Stimulated activated CD4-positive, alpha-beta T cell treated with anti-CD3 and anti-CD28 coated beads, Interleukin-1b, Interleukin-23, amount 100 ng/mL, for 1 hour (primary cell): ENCODE results near the gene ADGRA1.

Experiments used
- DNase-seq, 2 donors: peaks; one replicate each; pipeline ENCODE4 v3.0.0-alpha.2; 2020; ENCODE audit warnings: low read depth in 2 of 2

The ADGRA1 gene

GRCh38 chr10:133076274-133077038 lies 11.3 kb upstream of the ADGRA1 start:
- DNase-seq = no peak

- DNase-seq = no peak
Measured at GRCh38 chr10:133079836-133080682, 7.7 kb upstream of the ADGRA1 start.

GRCh38 chr10:133080683-133081040 lies 7.1 kb upstream of the ADGRA1 start:
- DNase-seq = no peak

DNA sequence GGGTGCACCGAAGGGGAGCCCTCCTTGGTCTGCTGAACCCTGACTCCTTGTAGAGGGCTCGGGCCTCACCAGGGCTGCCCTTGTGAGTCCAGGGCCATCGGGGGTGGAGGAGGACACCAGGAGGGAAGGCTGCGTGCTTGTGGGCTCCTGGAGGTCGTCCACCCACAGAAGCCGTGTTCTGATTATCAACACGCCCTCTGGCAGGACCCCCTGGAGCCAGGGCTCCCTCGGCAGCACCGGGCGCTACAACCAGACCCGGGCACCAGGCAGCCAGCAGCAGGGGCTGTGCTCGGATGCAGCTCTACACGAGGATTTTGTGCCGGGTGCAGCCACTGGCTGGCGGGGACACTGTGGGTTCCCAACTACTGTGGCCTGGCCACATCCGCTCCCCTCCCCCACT lies 6.1 kb upstream of the ADGRA1 start:
- no peak for DNase-seq

GRCh38 chr10:133082685-133083421 lies 4.9 kb upstream of the ADGRA1 start:
- no peak for DNase-seq

GRCh38 chr10:133083422-133084100 lies 4.2 kb upstream of the ADGRA1 start:
- DNase-seq = no peak

DNA sequence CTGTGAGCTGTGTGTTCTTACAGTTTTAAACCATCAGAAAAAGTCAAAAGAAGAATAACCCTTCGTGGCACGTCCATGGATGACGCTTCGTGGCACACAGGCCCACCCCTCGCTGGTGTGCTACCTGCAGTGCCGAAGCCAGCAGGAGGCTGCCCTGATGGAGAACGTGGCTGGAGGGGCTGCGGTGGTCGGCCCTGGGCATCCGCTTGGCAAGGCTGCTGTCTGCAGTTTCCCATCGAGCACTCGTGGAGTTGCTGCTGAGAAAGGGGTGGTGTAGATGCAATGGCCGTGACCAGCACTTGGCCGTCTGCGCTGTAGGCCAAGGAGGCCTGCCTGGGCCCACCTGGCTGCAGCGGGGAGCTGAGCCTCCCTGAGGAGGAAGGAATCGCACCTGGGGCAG lies 3.2 kb upstream of the ADGRA1 start:
- no peak for DNase-seq

GRCh38 chr10:133085251-133086125 lies 2.2 kb upstream of the ADGRA1 start:
- no peak for DNase-seq

DNA sequence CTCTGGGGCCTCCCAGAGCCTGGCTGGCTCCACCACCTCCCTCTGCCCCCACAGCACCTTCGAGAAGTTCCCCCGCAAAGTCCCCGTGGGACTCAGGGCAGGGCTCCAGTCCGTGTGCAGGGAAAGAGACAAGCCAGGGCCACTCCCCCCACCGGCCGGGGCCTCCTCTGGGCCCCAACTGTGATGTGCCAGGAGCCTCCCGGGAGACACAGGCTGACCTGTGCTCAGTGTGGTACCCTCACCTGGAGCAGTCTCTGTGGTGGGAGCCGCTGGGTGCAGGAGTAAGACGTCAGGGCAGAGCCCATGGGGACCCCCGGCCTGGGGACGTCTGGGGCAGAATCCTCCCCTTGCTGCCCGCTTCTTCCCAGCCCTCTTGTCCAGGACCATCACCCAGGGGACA lies 1.5 kb upstream of the ADGRA1 start:
- no peak for DNase-seq

DNA sequence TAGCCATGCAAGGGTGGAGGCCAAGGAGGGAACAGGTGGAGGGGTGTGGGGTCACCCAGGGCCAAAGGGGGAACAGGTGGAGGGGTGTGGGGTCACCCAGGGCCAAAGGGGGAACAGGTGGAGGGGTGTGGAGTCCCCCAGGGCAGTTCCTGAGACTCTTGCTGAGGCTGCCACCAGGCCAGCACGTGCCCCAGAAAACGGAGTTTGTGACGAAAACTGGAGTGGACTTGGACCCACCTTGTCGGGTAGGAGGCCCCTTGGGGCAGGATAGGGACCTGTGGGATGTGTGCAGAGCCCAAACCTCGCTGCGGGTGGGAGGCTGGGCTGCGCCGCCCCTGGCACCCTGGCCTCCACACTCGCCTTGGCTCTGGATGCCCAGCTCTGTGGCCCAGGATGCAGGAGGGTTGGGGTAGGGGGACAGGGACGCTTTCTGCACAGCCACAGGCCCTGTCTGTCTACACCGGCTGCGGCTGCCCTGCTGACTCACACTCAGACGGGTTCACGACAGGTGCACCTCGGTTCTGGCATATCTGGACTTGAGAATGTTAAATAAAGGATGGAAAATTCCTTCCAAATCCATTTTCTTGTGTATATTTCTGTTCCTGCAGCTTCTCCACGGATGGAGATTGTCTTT lies 562 bp upstream of the ADGRA1 start:
- no peak for DNase-seq

DNA sequence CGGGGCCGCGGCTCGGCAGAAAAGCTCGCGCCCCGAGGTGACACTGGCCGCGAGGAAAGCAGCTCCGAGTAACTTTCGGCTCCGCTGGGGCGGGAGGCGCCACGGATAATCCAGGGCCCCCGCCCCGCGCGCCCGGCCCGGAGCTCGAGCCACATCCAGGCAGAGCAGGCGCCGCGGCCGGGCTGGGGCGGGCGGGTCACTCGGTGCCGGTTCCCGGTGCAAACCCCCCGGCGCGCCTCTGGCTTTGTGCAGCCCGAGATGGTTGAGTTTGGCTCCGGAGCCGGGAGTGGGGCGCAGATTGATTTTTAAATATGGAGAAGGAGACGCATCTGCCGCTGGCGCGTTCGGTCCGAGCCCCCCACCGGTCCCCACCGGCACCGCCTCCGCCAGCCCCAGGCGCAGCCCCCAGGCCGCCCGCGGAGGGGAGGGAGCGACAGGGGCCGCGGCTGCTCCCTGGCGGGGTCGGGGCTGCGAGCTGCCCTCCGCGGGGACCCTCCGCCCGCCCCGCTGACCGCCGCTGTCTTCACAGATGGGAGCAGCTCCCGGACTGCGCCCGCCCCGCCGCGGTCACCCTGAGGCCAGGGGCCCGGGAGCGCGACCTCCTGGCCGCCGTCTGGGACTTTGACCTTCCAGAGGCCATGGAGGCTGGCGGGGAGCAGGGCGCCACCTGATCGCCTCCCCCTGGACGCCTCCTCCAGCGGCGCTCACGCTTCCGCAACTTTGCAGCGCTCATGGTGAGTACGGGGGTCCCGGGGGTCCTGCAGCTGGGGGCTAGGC lies 643 bp downstream of the ADGRA1 start:
- DNase-seq = no peak

- no peak for DNase-seq
Measured at GRCh38 chr10:133088956-133089800, 1.5 kb downstream of the ADGRA1 start.

DNA sequence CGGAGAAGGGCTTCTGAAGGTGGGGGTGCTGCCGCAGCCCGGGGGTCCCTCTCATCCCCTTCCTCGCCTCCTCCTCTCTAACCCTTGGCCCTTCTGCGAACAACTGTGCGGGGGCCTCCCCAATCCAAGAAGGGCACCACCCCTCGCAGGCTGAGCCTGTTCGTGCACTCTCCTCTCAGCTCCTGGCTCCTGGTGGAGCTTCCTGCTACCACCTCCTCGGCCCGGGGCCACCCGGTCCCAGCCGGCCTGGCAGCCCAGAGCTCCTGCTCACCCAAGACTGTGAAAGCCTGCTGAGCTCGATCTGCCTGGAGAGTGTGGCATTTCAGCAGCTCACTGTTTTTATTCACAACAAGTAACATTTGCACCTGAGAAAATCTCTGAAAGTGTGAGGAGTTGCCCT lies 2.4 kb downstream of the ADGRA1 start:
- DNase-seq = no peak

GRCh38 chr10:133090654-133091053 lies 2.9 kb downstream of the ADGRA1 start:
- DNase-seq = no peak

DNA sequence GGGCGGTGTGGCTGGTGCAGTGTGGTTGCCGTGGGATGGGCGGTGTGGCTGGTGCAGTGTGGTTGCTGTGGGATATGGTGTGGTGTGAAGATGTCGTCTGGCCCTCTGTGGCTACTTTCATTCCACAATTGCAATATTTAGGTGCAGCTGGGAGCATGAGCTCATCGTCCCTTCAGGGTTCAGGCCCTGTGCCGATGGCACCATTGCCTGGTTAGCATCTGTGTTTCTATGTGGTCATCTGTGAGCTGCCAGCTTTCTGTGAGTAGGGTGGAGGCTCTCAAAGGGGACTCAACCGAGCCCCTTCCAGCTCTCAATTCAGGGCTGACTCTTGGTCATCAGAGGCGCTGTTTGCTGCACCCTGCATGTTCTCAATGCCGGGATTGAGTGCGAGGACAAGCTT lies 3.6 kb downstream of the ADGRA1 start:
- DNase-seq = no peak

DNA sequence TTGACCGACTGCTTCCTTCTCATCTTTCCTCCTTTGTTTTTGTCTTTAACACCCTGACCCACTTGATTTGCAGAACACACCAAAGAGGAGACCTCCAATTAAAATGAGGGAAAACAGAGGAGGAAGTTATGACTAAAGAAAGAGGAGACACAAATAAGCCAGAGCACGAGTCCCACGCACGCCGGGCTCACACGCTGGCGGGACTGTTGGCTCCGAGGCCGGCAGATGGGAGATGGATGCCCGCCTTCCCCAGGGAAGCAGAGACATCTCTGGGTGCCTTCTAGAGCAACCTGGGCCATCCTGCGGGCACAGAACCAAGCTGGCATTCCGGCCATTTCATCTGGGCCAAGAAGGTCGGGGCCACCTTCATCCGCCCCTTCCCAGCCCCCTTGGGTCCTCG lies 5.6 kb downstream of the ADGRA1 start:
- no peak for DNase-seq

DNA sequence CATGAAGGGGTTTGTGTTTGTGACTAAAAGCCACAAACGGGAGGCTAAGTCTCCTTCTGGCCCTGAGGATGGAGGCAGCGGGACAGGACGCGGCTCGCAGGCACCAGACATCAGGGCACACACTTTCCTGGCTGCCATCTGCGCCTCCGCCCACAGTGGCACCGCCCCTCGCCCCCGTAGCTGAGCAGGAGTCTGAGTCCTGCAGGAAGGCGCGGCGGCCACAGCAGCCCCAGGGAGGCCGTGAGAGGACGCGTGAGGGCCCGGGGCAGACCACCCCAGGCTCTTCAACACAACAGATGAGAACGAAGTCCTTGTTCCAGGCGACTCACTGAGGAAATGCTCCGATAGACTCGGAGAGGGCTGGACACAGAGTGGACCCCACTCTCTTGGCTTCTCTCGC lies 6.6 kb downstream of the ADGRA1 start:
- DNase-seq = no peak

- no peak for DNase-seq
Measured at GRCh38 chr10:133094866-133095265, 7.1 kb downstream of the ADGRA1 start.

GRCh38 chr10:133095586-133095985 lies 7.9 kb downstream of the ADGRA1 start:
- DNase-seq = no peak
